GM18519 (cell line): ENCODE measurements around the gene CELF5.

Experiments used
- ATAC-seq: cut with Tn5 transposase; IDR thresholded peaks from one replicate; pipeline ENCODE4 v1.9.1; 2021; ENCODE audit warnings: mild to moderate bottlenecking, moderate library complexity; ENCODE audit not compliant: unreplicated experiment, low FRiP score

Gene CELF5

GRCh38 chr19:3269916-3270671 lies 45.6 kb downstream of the CELF5 start:
- no peak for ATAC-seq

- ATAC-seq = no peak
Observed at GRCh38 chr19:3270902-3271301, 46.4 kb downstream of the CELF5 start.

GRCh38 chr19:3272401-3272931 lies 48.0 kb downstream of the CELF5 start:
- no peak for ATAC-seq

DNA sequence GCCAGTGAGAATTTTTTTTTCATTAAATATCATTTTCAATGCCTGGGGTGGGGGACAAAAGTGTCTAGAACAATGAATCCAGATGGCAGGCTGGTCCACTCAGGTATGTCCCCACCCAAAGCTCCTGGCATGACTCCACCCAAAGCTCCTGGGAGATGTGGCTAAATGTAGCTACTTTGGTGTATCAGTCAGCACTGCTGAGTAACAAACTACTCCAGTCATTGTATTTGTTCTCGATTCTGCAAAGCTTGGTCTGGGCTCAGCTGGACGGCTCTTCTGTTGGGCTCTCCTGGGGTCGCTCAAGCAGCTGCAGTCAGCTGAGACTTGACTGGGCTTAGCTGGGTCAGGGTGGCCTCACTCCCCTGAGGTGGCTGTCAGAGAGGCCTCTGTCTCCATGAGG lies 48.5 kb downstream of the CELF5 start:
- ATAC-seq = no peak

GRCh38 chr19:3274245-3274941 lies 49.9 kb downstream of the CELF5 start:
- ATAC-seq = no peak

DNA sequence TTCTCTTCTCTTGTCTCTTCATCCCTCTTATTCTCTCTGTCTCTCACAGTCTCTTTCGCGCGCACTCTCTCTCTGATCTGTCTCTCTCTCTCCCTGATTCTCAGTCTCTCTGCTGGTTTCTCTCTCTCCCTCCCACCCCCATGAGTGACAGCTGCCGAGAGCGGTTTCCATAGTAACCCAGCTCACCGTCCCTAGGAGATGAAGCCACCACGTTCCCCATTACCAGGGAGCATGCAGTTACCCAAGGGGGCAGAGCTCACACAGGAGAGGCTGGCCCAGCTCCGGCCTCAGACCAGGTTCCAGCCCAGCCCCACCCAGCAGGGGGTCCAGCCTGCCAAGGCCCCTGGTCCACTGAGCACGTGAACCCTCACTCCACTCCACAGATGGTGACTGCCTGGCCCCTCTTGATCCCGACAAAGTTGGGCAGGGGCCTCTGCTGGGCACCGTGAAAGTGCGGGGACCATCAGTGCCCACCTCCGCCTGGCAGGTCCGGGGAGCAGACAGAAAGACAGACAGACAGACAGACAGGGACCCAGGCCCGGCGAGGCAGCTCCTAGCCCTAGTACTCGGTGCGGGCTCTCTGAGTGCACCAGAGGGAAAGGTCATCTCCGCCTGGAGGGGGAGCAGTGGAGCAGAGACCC lies 50.6 kb downstream of the CELF5 start:
- ATAC-seq = no peak

DNA sequence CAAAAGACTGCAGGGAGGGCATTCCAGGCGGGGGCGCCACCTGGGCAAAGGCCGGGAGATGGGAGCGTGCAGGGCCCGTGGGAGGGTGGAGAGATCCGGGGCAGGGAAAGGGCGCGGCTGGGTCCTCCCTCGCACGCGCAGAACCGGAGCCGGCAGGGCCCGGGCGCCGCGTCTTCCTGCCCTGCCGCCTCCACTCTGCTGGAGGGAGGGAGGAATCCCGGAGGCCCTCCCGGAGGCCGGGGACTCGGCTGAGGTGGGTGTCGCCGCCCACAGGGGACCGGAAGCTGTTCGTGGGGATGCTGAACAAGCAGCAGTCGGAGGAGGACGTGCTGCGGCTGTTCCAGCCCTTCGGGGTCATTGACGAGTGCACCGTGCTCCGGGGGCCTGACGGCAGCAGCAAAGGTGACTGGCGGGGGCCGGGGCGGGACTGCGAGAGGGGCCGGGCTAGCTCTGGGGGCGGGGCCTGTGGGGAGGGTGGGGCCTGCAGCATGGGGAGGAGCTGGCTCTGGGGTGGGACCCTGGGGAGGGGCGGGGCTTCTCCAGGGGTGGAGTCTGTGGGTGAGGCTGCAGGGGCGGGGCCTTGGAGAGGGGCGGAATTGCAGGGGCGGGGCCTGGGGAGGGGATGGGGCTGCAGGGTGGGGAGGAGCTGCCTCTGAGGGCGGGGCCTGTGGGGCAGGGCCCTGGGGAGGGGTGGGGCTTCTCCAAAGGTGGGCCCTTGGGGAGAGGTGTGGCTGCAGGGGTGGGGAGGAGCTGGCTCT lies 51.3 kb downstream of the CELF5 start:
- ATAC-seq = no peak

- ATAC-seq = no peak
Observed at GRCh38 chr19:3276341-3276799, 51.9 kb downstream of the CELF5 start.

- ATAC-seq = no peak
Observed at GRCh38 chr19:3277649-3278048, 53.2 kb downstream of the CELF5 start.

GRCh38 chr19:3278294-3278693 lies 53.8 kb downstream of the CELF5 start:
- ATAC-seq = no peak

GRCh38 chr19:3278749-3279148 lies 54.3 kb downstream of the CELF5 start:
- no peak for ATAC-seq

GRCh38 chr19:3279306-3279705 lies 54.8 kb downstream of the CELF5 start:
- ATAC-seq = no peak

GRCh38 chr19:3281026-3281425 lies 56.6 kb downstream of the CELF5 start:
- no peak for ATAC-seq

DNA sequence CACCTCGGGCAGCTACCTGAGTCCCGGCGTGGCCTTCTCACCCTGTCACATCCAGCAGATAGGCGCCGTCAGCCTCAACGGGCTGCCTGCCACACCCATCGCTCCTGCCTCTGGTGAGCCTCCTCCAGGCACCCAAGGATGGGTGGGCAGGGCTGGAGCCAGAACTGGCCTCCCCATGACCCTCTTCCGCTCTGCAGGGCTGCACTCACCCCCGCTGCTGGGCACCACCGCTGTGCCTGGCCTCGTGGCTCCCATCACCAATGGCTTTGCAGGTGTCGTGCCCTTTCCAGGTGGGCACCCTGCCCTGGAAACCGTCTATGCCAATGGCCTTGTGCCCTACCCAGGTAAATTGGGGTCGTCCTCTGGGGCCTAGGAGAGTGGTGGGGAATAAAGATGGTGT lies 57.7 kb downstream of the CELF5 start:
- no peak for ATAC-seq

- no peak for ATAC-seq
Observed at GRCh38 chr19:3282564-3282963, 58.1 kb downstream of the CELF5 start.

- ATAC-seq = no peak
Observed at GRCh38 chr19:3283246-3283751, 58.8 kb downstream of the CELF5 start.

GRCh38 chr19:3283886-3284657 lies 59.6 kb downstream of the CELF5 start:
- ATAC-seq = no peak

- no peak for ATAC-seq
Observed at GRCh38 chr19:3284759-3285646, 60.5 kb downstream of the CELF5 start.
